SK-N-SH (cell line): ENCODE results near the gene ARHGEF37.

ENCODE experiments used
- CHD2 ChIP-seq: fragments of 150-350 bp; IDR thresholded peaks from 2 replicates; pipeline ENCODE4 v1.6.1; 2018; ENCODE audit warnings: low read length; ENCODE audit not compliant: partially characterized antibody
- ELF1 ChIP-seq: IDR thresholded peaks from 2 replicates; pipeline ENCODE4 v1.4.0; 2012
- EZH2phosphoT487 ChIP-seq: fragments of 200-600 bp; sonication (generic); IDR thresholded peaks from 2 replicates; pipeline ENCODE4 v1.6.1; 2017; ENCODE audit warnings: low read depth, mixed run types, mild to moderate bottlenecking, antibody characterized with exemption, moderate library complexity, borderline replicate concordance
- POLR2AphosphoS5 ChIP-seq: IDR thresholded peaks from 2 replicates; pipeline ENCODE4 v1.6.1; 2012; ENCODE audit warnings: low read depth, low read length
- RAD21 ChIP-seq: IDR thresholded peaks from 2 replicates; pipeline ENCODE4 v1.6.1; 2012; ENCODE audit warnings: mild to moderate bottlenecking, low read length
- RFX5 ChIP-seq: IDR thresholded peaks from 2 replicates; pipeline ENCODE4 v1.6.1; 2012; ENCODE audit warnings: mild to moderate bottlenecking, improper control_type of control experiment, low read length
- SMC3 ChIP-seq: IDR thresholded peaks from 2 replicates; pipeline ENCODE4 v1.6.1; 2012; ENCODE audit warnings: low read depth, low read length, improper control_type of control experiment
- USF2 ChIP-seq: fragments of 150-350 bp; IDR thresholded peaks from 2 replicates; pipeline ENCODE4 v1.6.1; 2017; ENCODE audit warnings: antibody characterized with exemption, low read length, low read depth, borderline replicate concordance
- TF ChIP-seq, protein P1 (sequence below): fragments of 200-600 bp; sonication (generic); IDR thresholded peaks from 2 replicates; pipeline ENCODE4 v1.6.1; 2017; ENCODE audit warnings: antibody characterized with exemption, mild to moderate bottlenecking, moderate library complexity

GRCh38 chr5:149614034-149614907, 33.0 kb downstream of the ARHGEF37 start:
- TF ChIP-seq, protein P1, sequence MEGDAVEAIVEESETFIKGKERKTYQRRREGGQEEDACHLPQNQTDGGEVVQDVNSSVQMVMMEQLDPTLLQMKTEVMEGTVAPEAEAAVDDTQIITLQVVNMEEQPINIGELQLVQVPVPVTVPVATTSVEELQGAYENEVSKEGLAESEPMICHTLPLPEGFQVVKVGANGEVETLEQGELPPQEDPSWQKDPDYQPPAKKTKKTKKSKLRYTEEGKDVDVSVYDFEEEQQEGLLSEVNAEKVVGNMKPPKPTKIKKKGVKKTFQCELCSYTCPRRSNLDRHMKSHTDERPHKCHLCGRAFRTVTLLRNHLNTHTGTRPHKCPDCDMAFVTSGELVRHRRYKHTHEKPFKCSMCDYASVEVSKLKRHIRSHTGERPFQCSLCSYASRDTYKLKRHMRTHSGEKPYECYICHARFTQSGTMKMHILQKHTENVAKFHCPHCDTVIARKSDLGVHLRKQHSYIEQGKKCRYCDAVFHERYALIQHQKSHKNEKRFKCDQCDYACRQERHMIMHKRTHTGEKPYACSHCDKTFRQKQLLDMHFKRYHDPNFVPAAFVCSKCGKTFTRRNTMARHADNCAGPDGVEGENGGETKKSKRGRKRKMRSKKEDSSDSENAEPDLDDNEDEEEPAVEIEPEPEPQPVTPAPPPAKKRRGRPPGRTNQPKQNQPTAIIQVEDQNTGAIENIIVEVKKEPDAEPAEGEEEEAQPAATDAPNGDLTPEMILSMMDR, result no peak
- no peak for TF ChIP-seq POLR2AphosphoS5
- no peak for TF ChIP-seq USF2
- TF ChIP-seq SMC3, result no peak
- no peak for TF ChIP-seq RFX5
- TF ChIP-seq CHD2, result no peak
- no peak for TF ChIP-seq RAD21
- no peak for TF ChIP-seq EZH2phosphoT487
- TF ChIP-seq ELF1, result no peak
